GM12801 (cell line): ENCODE measurements around the gene TAF10.

Source experiments
- CTCF ChIP-seq: IDR thresholded peaks from one replicate; pipeline ENCODE4 v1.5.1; 2011; ENCODE audit warnings: control low read depth; ENCODE audit not compliant: insufficient read length; ENCODE audit errors: extremely low read depth

Gene TAF10

GRCh38 chr11:6615046-6615445 lies 3.0 kb upstream of the TAF10 start:
- TF ChIP-seq CTCF = no peak

GRCh38 chr11:6614446-6614845 lies 2.4 kb upstream of the TAF10 start:
- TF ChIP-seq CTCF = no peak

GRCh38 chr11:6613496-6613895 lies 1.5 kb upstream of the TAF10 start:
- no peak for TF ChIP-seq CTCF

GRCh38 chr11:6611963-6612212 lies 128 bp downstream of the TAF10 start:
- TF ChIP-seq CTCF = no peak

GRCh38 chr11:6611092-6611962 lies 689 bp downstream of the TAF10 start:
- no peak for TF ChIP-seq CTCF

GRCh38 chr11:6610591-6610990 lies 1.4 kb downstream of the TAF10 start:
- no peak for TF ChIP-seq CTCF

GRCh38 chr11:6609502-6610015 lies 2.5 kb downstream of the TAF10 start:
- no peak for TF ChIP-seq CTCF
